ENCODE data around the gene DAD1.

The DAD1 gene

DNA sequence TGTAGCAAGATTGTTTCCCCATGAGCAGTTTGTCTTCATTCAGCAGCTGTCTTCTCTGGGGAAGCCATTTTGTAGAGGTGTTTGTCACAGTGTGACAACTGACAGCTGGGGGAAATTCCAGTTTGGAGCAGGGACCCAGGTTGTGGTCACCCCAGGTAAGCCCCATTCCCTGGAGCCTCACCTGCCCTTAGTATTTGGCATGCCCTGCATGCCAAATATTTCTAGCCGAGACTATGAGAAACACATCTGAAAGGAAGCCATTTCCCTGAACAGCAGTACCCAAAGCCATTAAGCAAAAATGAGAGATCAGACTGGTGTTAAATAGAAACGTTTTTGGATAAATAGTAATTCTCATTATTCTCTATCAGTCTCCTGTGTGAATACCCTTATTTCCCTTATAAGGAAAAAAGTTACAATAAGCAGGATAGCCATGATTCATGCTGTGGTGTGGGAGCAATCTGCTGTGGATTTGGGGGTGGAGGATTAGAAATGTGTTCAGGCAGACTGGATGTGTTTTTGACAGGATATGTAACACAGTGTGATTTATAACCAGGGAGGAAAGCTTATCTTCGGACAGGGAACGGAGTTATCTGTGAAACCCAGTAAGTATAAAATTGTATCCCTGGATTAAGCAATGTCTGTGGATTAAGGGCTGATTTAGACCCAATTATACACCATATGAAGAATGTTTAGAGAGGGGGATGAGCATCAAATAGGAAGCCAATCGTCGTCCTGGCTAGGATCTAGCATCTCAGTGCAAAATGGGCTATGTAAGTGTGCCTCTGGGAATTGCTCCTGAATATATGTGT lies 68.9 kb downstream of the DAD1 start:
- no peak for DNase-seq (ENCODE audit: low read depth in 1 of 2, low spot score in 1 of 2)
- in situ Hi-C loops (cut with HindIII; ENCODE audit: low pct_unique_long_range_greater_than_20kb, low sequenced_read_pairs), result no loop called here

DNA sequence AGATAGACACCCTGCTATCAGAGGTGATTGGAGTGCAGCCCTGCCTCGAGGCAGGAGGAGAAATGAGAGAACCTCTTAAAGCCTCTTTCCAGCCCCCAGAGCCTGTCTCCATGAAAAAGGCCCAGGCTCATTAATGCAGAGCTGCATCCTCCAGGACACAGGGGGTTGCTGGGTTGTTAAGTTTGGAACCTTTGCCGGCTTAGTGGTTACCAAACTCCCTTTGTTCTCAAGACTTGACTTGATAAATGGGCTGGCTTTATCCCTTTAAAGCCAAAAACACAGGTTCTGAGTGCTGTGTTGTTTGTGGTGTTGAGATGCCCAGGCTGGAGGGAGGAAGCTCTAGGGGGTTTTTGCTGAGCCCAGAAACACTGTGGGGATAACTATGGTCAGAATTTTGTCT lies 71.0 kb downstream of the DAD1 start:
- in situ Hi-C loops (cut with HindIII; ENCODE audit: low pct_unique_long_range_greater_than_20kb, low sequenced_read_pairs), result no loop called here
- DNase-seq (ENCODE audit: low read depth in 1 of 2, low spot score in 1 of 2), result no peak
- no peak for TF ChIP-seq JUND (IDR thresholded peaks at IDR 0.05; ENCODE audit: low read depth)

More for the DNA sequence above, 68.9 kb downstream of the DAD1 start:
- TF ChIP-seq JUND (IDR thresholded peaks at IDR 0.05; ENCODE audit: low read depth), result no peak

DNA sequence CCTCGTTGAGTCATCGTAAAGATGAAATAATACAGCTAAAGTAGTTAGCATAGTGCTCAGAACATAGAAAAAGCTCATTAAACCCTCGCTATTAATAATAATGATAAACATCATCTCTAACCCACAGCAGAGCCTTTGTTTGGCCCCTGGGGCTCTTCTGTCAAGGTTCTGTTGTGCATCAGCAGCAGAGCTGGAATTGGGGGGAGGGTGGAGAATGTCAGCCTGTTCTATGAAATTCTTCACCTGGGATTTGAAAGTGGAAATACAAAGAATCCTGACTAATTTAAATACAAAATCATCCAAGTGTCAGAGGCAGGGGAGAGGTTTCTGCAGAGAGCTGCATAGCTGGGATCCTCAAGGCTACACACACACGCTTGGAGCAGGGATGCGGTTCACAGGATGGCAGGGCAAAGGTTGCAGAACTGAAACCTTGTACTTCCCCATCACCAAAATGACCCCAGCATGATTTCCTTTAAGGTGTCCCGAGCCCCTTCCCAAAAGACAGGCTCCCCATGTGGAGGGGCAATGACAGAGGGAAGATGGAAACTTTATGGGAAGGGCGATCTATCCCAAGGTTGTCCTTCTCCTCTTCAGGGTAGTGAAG lies 71.8 kb downstream of the DAD1 start:
- no peak for DNase-seq (ENCODE audit: low read depth in 1 of 2, low spot score in 1 of 2)
- in situ Hi-C loops (cut with HindIII; ENCODE audit: low pct_unique_long_range_greater_than_20kb, low sequenced_read_pairs), result no loop called here
- no peak for TF ChIP-seq JUND (IDR thresholded peaks at IDR 0.05; ENCODE audit: low read depth)

DNA sequence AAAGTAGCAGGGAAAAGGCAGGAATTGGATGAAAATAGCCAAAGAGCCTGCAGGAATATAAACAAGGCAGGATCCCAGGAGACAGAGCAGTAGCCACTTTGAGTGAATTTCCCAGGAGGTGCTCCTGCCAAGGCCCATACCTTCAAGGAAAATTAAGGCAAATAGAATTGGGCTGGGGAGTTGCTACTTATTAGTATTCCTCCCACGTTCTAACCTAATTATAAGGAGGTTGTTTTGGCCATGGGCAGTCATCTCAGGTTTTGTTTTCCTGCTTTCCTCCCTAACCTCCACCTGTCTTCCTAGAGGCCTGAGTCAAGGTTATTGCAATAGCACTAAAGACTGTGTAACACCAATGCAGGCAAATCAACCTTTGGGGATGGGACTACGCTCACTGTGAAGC lies 73.1 kb downstream of the DAD1 start:
- no peak for TF ChIP-seq JUND (IDR thresholded peaks at IDR 0.05; ENCODE audit: low read depth)
- DNase-seq (ENCODE audit: low read depth in 1 of 2, low spot score in 1 of 2), result no peak
- in situ Hi-C loops (cut with HindIII; ENCODE audit: low pct_unique_long_range_greater_than_20kb, low sequenced_read_pairs), result no loop called here

All from T47D (cell line).